ENCODE data around the gene ANTXR1.

The ANTXR1 gene

GRCh38 chr2:69074918-69075317, 61.9 kb downstream of the ANTXR1 start:
- DNase-seq (ENCODE audit: low read depth): no peak

GRCh38 chr2:69075486-69075885, 62.5 kb downstream of the ANTXR1 start:
- DNase-seq (ENCODE audit: low read depth): no peak

GRCh38 chr2:69076601-69077000, 63.6 kb downstream of the ANTXR1 start:
- no peak for DNase-seq (ENCODE audit: low read depth)

- no peak for DNase-seq (ENCODE audit: low read depth)
Measured at GRCh38 chr2:69077252-69077950, 64.4 kb downstream of the ANTXR1 start.

- DNase-seq (ENCODE audit: low read depth): no peak
Measured at GRCh38 chr2:69080071-69080470, 67.1 kb downstream of the ANTXR1 start.

- DNase-seq (ENCODE audit: low read depth): no peak
Measured at GRCh38 chr2:69081001-69081580, 68.1 kb downstream of the ANTXR1 start.

GRCh38 chr2:69081757-69082156, 68.8 kb downstream of the ANTXR1 start:
- no peak for DNase-seq (ENCODE audit: low read depth)

- no peak for DNase-seq (ENCODE audit: low read depth)
Measured at GRCh38 chr2:69082430-69082997, 69.5 kb downstream of the ANTXR1 start.

- no peak for DNase-seq (ENCODE audit: low read depth)
Measured at GRCh38 chr2:69083235-69083748, 70.3 kb downstream of the ANTXR1 start.

GRCh38 chr2:69084492-69084891, 71.5 kb downstream of the ANTXR1 start:
- DNase-seq (ENCODE audit: low read depth): no peak

GRCh38 chr2:69086466-69086865, 73.5 kb downstream of the ANTXR1 start:
- DNase-seq (ENCODE audit: low read depth): no peak

- DNase-seq (ENCODE audit: low read depth): no peak
Measured at GRCh38 chr2:69087211-69087911, 74.4 kb downstream of the ANTXR1 start.

GRCh38 chr2:69087912-69088240, 74.9 kb downstream of the ANTXR1 start:
- no peak for DNase-seq (ENCODE audit: low read depth)

GRCh38 chr2:69088466-69088865, 75.5 kb downstream of the ANTXR1 start:
- DNase-seq (ENCODE audit: low read depth): no peak

GRCh38 chr2:69089266-69089665, 76.3 kb downstream of the ANTXR1 start:
- no peak for DNase-seq (ENCODE audit: low read depth)

- no peak for DNase-seq (ENCODE audit: low read depth)
Measured at GRCh38 chr2:69089998-69090397, 77.0 kb downstream of the ANTXR1 start.

- no peak for DNase-seq (ENCODE audit: low read depth)
Measured at GRCh38 chr2:69090820-69091219, 77.8 kb downstream of the ANTXR1 start.

- no peak for DNase-seq (ENCODE audit: low read depth)
Measured at GRCh38 chr2:69092857-69093256, 79.9 kb downstream of the ANTXR1 start.

- no peak for DNase-seq (ENCODE audit: low read depth)
Measured at GRCh38 chr2:69095305-69095704, 82.3 kb downstream of the ANTXR1 start.

- DNase-seq (ENCODE audit: low read depth): no peak
Measured at GRCh38 chr2:69096326-69097095, 83.5 kb downstream of the ANTXR1 start.

- DNase-seq (ENCODE audit: low read depth): no peak
Measured at GRCh38 chr2:69097148-69097610, 84.2 kb downstream of the ANTXR1 start.
